NCI-H748 (cell line): Measurements from ENCODE around the gene SEC24B.
"Not testable (repeated sequence)": the region's sequence is repeated elsewhere in the genome, so short reads cannot be mapped to it uniquely, and the experiment has no call there.

Experiments used
- DNase-seq: peaks from one replicate; lab custom pipeline; 2025; ENCODE audit not compliant: unreplicated experiment; lab: John Stamatoyannopoulos, UW

Gene SEC24B

GRCh38 chr4:109497511-109497910 lies 63.9 kb downstream of the SEC24B start:
- no peak for DNase-seq

- no peak for DNase-seq
Observed at GRCh38 chr4:109499513-109499912, 65.9 kb downstream of the SEC24B start.

GRCh38 chr4:109506890-109507289 lies 73.3 kb downstream of the SEC24B start:
- no peak for DNase-seq

GRCh38 chr4:109510687-109511086 lies 77.1 kb downstream of the SEC24B start:
- no peak for DNase-seq

- DNase-seq = no peak
Observed at GRCh38 chr4:109511414-109511813, 77.8 kb downstream of the SEC24B start.

- not testable (repeated sequence) for DNase-seq
Observed at GRCh38 chr4:109513368-109513767, 79.8 kb downstream of the SEC24B start.

- DNase-seq = no peak
Observed at GRCh38 chr4:109532182-109532581, 98.6 kb downstream of the SEC24B start.

- DNase-seq = no peak
Observed at GRCh38 chr4:109545401-109545800, 111.8 kb downstream of the SEC24B start.

- no peak for DNase-seq
Observed at GRCh38 chr4:109547394-109547793, 113.8 kb downstream of the SEC24B start.

GRCh38 chr4:109548655-109549054 lies 115.0 kb downstream of the SEC24B start:
- no peak for DNase-seq

- DNase-seq = no peak
Observed at GRCh38 chr4:109552237-109552636, 118.6 kb downstream of the SEC24B start.

- DNase-seq = no peak
Observed at GRCh38 chr4:109553130-109553529, 119.5 kb downstream of the SEC24B start.

- DNase-seq = no peak
Observed at GRCh38 chr4:109554971-109555370, 121.4 kb downstream of the SEC24B start.

GRCh38 chr4:109557433-109557832 lies 123.8 kb downstream of the SEC24B start:
- no peak for DNase-seq

GRCh38 chr4:109558095-109558494 lies 124.5 kb downstream of the SEC24B start:
- DNase-seq = not testable (repeated sequence)

- peak; percentile 64 for DNase-seq
Observed at GRCh38 chr4:109559625-109559982, 126.0 kb downstream of the SEC24B start.

GRCh38 chr4:109559983-109560686 lies 126.5 kb downstream of the SEC24B start, which contains the start of gene MCUB:
TSS of gene MCUB (plus strand) at chr4:109560246. CDS start at chr4:109560338, 92 bp downstream.
- DNase-seq = peak; percentile 94

GRCh38 chr4:109560687-109561461 lies 127.3 kb downstream of the SEC24B start:
- DNase-seq = peak; percentile 56

GRCh38 chr4:109562457-109563239 lies 129.0 kb downstream of the SEC24B start:
- DNase-seq = peak; percentile 69

- no peak for DNase-seq
Observed at GRCh38 chr4:109571494-109571893, 137.9 kb downstream of the SEC24B start.

- no peak for DNase-seq
Observed at GRCh38 chr4:109572154-109572553, 138.5 kb downstream of the SEC24B start.

GRCh38 chr4:109574443-109574850 lies 140.8 kb downstream of the SEC24B start:
- peak; percentile 50 for DNase-seq
